Breast epithelium (tissue), 4 donors: Measurements from ENCODE around the gene CCDC85C. TPM values are rescaled to one million over a fixed set of nuclear protein-coding genes. Genes with fewer than 3 reads are reported as not detected.

Experiments used
- DNase-seq, 2 donors: peaks; one replicate each; pipeline ENCODE4 v3.0.0-alpha.2; 2019; ENCODE audit warnings: low spot score in 2 of 2
- H3K27ac ChIP-seq, 2 donors: fragments of 200-600 bp; sonication (generic) in 1 of 2; one replicate each; pipeline ENCODE4 v1.5.1; 2016 to 2019; ENCODE audit warnings: mild to moderate bottlenecking in 1 of 2
- H3K27me3 ChIP-seq, 2 donors: fragments of 200-600 bp; sonication (generic) in 1 of 2; one replicate each; pipeline versions ENCODE4 v1.5.1 to v1.6.0; 2017 to 2019; ENCODE audit warnings: control low read depth in 1 of 2, mild to moderate bottlenecking in 1 of 2
- H3K36me3 ChIP-seq: fragments of 200-600 bp; one replicate; pipeline ENCODE4 v1.5.1; 2019
- H3K4me1 ChIP-seq, 2 donors: fragments of 200-600 bp; sonication (generic); one replicate each; pipeline ENCODE4 v1.5.1; 2016 to 2019; ENCODE audit warnings: control low read depth in 1 of 2
- H3K4me3 ChIP-seq, 3 donors: fragments of 200-600 bp; sonication (generic); 1 replicate in 2 of 3; 2 replicates in 1 of 3; pipeline ENCODE4 v1.5.1; 2016 to 2019; ENCODE audit warnings: mild to moderate bottlenecking in 3 of 3, moderate library complexity in 2 of 3
- H3K9me3 ChIP-seq, 2 donors: fragments of 200-600 bp; sonication (generic) in 1 of 2; one replicate each; pipeline ENCODE4 v1.5.1; 2016 to 2019; ENCODE audit warnings: control low read depth in 1 of 2
- CTCF ChIP-seq, 3 donors: fragments of 450-650 bp; IDR thresholded peaks; one replicate each; pipeline ENCODE4 v1.5.1; 2016 to 2017; ENCODE audit warnings: antibody characterized with exemption in 3 of 3, mild to moderate bottlenecking in 3 of 3, moderate library complexity in 3 of 3
- POLR2A ChIP-seq: fragments of 450-650 bp; IDR thresholded peaks from one replicate; pipeline ENCODE4 v1.6.1; 2016; ENCODE audit warnings: antibody characterized with exemption, mild to moderate bottlenecking, moderate library complexity
- POLR2AphosphoS5 ChIP-seq, 3 donors: sonication (generic); formaldehyde crosslinking; IDR thresholded peaks; one replicate each; pipeline ENCODE4 v1.6.1; 2017; ENCODE audit warnings: antibody characterized with exemption in 3 of 3
- intact Hi-C: fragments of 100-400 bp; cut with DNase I; formaldehyde crosslinking; loops from one replicate; pipeline ENCODE4 v1.15.1; 2023; ENCODE audit warnings: low total_unique reads
- total RNA-seq, 3 donors: library from RNA; depleted of rRNA; stranded (reverse); fragments of >200 nt; gene quantifications; one replicate each; pipeline ENCODE4 v1.1.0, GENCODE V29; 2016

CCDC85C gene
- total RNA-seq, 3 donors from 2014 or later, result 1.3 to 8.3 (median 4.3) TPM

GRCh38 chr14:99451234-99451633 lies 152.8 kb downstream of the CCDC85C start:
- H3K27me3 ChIP-seq, result no peaks in the 10 kb centered on the region
- intact Hi-C loops, result no loop called here
- no peaks in the 10 kb centered on the region for H3K9me3 ChIP-seq
- no peak overlapping the region for H3K27ac ChIP-seq
- no peak overlapping the region for H3K4me3 ChIP-seq
- no peaks in the 10 kb centered on the region for H3K36me3 ChIP-seq
- no peak for TF ChIP-seq POLR2AphosphoS5 (IDR thresholded peaks at IDR 0.05)
- no peak for TF ChIP-seq POLR2A
- no peak for TF ChIP-seq CTCF (IDR thresholded peaks at IDR 0.05)
- H3K4me1 ChIP-seq, result no peaks in the 10 kb centered on the region
- no peak for DNase-seq

GRCh38 chr14:99450266-99450665 lies 153.7 kb downstream of the CCDC85C start:
- intact Hi-C loops, result no loop called here
- DNase-seq, result no peak
- Histone ChIP-seq H3K4me3 (no peak overlapping the region), H3K36me3 (no peaks in the 10 kb centered on the region), H3K27me3 (no peaks in the 10 kb centered on the region), H3K4me1 (no peaks in the 10 kb centered on the region), H3K9me3 (no peaks in the 10 kb centered on the region), H3K27ac (no peak overlapping the region)
- TF ChIP-seq POLR2AphosphoS5 (IDR thresholded peaks at IDR 0.05), result no peak
- TF ChIP-seq CTCF (IDR thresholded peaks at IDR 0.05), result no peak
- no peak for TF ChIP-seq POLR2A

Other genes starting within 250 kb of the CCDC85C start
- 100 to 1,000 TPM in 1 of 3 donors, 10 to 100 TPM in 2; 79.0 to 101 (median 89.9) TPM for gene SETD3, start 123.3 kb downstream of the CCDC85C start, total RNA-seq
- 10 to 100 TPM; 23.0 to 29.0 (median 23.9) TPM for gene CCNK, start 122.8 kb downstream of the CCDC85C start, total RNA-seq
- 1 to 10 TPM; 1.3 to 4.6 (median 2.3) TPM for gene HHIPL1, start 40.9 kb upstream of the CCDC85C start, total RNA-seq
- gene CYP46A1, start 80.1 kb upstream of the CCDC85C start, total RNA-seq, result 1 to 10 TPM; 1.6 to 5.2 (median 2.6) TPM
- 10 to 100 TPM; 11.3 to 26.1 (median 25.9) TPM for gene EML1, start 189.2 kb upstream of the CCDC85C start, total RNA-seq